ENCODE measurements around the gene ENPP4.

ENPP4 gene

GRCh38 chr6:46099952-46100351, 29.8 kb upstream of the ENPP4 start:
- TF ChIP-seq CTCF (IDR thresholded peaks at IDR 0.05): no peak

GRCh38 chr6:46102123-46102522, 27.7 kb upstream of the ENPP4 start:
- TF ChIP-seq CTCF (IDR thresholded peaks at IDR 0.05): no peak

GRCh38 chr6:46103441-46104115, 26.2 kb upstream of the ENPP4 start:
- TF ChIP-seq CTCF (IDR thresholded peaks at IDR 0.05): no peak

DNA sequence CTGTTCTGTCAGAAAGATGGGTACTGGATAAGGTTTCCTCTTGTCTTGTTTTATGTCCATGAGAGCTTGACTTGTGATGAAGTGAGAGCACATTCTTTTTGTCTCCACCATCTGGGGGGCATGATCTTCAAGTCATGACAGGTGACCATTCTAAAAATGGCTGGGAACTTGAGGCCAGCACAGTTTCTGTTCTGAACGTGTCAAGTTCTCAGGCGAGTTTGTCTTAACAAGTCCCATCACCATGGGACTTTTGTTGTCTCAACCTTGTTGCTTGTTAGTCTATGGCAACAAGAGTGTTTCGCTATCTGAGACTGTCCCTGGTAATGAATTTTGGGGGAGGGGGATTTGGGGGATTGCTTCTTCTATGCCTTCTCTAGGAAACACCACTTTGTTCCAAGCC, 25.6 kb upstream of the ENPP4 start:
- TF ChIP-seq CTCF (IDR thresholded peaks at IDR 0.05): no peak

DNA sequence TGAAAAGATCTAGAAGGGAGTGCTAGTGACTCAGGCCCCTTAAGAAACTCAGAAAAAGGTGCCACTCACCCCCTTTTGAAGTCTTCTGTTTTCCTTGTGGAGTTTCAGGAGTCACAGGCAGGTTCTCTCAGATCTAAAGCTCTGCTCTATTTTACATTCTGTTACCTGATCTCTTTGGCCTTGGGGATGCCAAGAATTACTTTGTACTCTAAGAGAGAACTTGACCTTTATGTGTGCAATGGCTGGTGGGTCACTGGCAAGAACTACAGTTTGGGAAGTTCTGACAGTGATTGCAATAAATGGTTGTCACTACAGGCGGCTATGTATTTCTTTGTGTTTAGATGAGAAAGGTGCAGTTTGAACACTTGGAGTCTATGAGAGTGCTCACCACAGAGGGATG, 24.2 kb upstream of the ENPP4 start:
- TF ChIP-seq CTCF (IDR thresholded peaks at IDR 0.05): no peak

DNA sequence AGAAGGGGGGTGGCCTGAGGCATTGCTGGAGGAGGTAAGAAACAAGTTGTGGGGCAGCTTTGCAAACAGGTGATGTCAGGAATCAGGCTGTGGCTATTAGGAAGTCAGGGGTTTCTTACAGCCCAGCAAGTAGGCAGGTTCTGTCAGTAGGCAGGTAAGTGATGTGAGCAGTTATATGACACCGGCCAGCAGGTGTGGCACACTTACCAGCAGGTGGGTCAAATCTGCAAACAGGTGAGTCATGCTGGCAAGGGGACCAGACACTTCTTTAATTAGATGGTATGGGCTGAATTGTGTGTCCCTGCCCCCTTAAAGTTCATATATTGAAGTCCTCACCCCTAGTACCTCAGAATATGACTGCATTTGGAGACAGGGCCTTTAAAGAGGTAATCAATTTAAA, 16.4 kb upstream of the ENPP4 start:
- TF ChIP-seq CTCF (IDR thresholded peaks at IDR 0.05): no peak

DNA sequence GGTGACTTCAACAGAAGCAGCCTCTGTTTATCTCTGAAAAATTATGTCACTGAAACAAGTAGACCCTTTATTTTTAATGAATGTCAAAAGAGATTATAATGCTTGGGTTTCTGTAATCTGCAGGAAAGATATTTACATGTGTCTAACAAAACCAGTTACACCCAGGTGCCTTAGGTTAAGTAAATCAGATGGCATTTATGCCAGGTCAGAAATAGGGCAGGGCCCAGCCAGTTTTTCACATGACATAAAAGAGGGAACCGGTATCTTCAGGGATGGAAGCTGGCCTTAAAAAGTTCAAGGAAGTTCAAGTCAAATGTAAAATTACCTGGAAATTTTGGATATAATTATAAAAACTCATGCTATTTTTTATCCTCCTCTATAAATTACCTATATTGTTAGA, 14.2 kb upstream of the ENPP4 start:
- no peak for TF ChIP-seq CTCF (IDR thresholded peaks at IDR 0.05)

GRCh38 chr6:46116289-46116688, 13.5 kb upstream of the ENPP4 start:
- TF ChIP-seq CTCF (IDR thresholded peaks at IDR 0.05): no peak
